GM21423 (cell line): ENCODE results near the gene SEC11A.
A peak's percentile ranks its signal among the peaks of the same experiment; 100 is the strongest.

Source experiments
- ATAC-seq: cut with Tn5 transposase; IDR thresholded peaks from one replicate; pipeline ENCODE4 v1.9.1; 2021; ENCODE audit warnings: mild to moderate bottlenecking, moderate library complexity; ENCODE audit not compliant: unreplicated experiment

SEC11A gene

DNA sequence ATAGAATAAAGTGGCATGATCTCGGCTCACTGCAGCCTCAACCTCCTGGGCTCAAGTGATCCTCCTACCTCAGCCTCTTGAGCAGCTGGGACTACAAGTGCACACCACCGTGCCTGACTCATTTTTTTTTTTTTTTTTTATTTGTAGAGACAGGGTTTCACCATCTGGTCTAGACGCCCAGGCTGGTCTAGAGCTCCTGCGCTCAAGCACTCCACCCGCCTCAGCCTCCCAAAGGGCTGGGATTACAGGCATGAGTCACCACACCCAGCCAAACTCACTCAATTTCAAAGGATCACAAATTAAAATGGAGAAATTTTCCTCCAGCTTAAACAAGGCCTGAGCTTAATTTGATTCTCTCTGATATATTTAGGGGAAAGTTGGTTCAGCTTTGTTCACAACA, 30.6 kb downstream of the SEC11A start:
- ATAC-seq, result no peak

DNA sequence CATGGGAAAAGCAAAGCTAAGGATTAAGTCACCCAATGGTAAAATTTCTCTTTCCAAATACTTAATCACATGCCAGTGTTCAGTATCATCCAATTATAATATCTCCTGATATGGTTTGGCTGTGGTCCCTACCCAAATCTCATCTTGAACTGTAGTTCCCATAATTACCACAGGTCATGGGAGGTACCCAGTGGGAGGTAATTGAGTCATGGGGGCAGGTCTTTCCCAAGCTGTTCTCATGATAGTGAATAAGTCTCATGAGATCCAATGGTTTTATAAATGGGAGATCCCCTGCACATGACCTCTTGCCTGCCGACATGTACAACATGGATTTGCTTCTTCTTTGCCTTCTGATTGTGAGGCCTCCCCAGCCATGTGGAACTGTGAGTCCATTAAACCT, 31.8 kb downstream of the SEC11A start:
- ATAC-seq, result no peak

DNA sequence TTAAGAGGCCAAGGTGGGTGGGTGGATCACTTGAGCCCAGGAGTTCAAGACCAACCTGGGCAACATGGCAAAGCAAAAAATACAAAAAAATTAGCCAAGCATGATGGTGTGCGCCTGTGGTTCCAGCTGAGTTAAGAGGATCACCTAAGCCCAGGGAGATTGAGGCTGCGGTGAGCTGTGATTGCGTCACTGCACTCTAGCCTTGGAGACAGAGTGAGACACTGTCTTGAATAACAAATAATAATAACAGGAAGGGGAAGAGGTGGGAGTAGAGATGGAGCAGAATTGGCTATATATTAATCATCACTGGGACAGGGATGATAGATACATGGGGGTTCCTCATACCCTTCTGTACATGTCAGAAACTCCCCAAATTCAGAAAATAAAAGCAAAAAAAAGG, 34.1 kb downstream of the SEC11A start:
- ATAC-seq, result no peak

DNA sequence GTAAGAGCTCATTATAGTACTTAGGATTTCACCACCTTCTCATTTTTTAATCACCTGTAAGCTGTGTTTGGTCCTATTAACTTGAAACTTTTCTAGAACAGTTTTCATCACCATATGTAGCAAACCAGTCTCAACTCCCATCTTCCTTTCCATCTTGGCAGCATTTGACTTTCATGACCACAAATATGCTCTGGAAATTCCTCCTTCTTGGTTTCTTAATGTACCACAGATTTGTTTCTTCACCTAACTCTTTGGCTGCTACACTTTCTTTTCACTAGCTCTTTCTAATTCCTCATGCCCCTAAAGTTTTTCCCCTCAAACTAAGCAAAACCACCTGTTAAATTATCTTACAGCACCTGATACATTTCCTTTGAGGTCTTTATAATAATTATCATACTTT, 44.7 kb downstream of the SEC11A start:
- no peak for ATAC-seq

DNA sequence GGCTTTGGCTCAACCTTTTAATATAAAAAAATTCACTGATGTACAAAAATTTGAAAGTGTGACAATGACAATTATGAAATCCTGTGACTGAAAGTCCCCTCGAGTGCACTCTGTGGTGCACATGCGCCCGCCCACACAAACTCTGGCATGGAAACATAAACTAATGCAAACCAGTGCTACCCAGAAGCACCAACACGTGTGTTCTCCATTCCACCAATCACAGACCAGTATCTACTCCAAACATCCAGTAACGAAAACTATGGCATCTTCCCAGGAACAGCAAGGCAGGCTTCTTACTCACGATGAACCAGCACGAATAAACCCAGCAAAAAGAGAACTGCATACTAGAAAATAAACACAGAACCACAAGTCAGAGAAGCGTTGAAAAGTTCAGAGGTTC, 46.2 kb downstream of the SEC11A start:
- ATAC-seq, result no peak

DNA sequence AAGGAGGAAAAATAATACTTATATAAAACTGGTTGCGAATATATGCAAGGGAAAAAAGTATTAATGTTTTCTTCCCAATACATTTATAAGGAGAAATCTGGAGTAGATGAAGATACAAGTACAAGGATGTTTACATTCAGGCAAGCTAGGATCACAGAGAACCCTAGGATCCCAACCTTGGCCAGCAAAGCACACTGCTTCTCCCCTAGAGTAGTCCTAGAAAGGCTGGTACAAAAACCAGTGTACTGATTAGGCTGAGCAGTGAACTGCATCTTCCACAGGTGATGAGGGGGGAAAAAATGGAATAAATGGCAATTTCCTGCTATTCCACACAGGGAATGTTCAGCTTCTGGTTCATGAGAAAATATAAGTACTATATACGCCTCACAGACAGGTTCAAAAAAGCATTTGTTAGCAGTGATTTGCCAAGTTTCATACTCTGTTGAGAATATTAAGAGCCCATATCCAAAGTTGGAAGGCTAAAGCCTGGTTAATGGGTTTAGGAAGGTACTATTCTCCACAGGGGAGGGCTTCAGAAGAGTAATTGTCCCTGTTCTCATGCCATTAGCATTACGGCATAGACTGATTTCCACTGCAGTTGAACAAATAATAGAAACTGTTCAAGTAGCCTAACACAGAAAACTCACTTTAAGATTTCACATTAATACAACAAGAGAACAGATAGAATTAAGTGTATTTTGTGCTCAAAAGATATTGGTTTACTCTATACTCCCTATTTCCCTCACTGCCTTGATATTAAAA, 47.5 kb downstream of the SEC11A start:
- no peak for ATAC-seq

DNA sequence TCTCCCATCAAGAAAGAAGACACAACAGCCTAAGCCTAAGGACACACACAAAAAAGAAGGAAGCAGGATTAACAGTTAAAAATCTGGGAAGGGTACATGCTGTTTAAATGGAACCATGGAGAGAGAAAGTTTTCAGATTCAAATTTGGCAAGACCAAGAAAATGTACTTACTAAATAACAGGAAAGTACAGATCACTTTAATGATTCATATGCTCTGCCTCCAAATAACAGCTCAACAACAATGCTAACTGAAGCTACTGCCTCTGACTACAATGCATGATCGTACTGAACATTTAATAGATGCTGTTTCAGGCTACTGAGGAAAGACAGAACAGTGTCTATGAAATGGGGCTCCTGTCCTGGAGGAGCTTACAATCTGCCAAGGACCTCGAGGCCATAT, 49.6 kb downstream of the SEC11A start:
- ATAC-seq, result no peak

DNA sequence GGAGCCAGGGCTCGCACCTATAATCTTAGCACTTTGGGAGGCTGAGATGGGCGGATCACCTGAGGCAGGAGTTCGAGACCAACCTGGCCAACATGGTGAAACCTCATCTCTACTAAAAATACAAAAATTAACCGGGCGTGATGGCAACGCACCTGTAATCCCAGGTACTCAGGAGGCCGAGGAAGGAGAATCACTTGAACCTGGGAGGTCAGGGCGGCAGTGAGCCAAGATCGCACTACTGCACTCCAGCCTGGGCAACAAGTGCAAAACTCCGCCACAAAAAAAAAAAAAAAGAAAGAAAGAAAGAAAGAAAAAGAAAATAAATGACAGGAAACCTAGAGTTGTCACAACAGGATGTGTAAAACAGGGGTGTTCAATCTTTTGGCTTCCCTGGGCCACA, 54.9 kb downstream of the SEC11A start:
- ATAC-seq, result no peak

DNA sequence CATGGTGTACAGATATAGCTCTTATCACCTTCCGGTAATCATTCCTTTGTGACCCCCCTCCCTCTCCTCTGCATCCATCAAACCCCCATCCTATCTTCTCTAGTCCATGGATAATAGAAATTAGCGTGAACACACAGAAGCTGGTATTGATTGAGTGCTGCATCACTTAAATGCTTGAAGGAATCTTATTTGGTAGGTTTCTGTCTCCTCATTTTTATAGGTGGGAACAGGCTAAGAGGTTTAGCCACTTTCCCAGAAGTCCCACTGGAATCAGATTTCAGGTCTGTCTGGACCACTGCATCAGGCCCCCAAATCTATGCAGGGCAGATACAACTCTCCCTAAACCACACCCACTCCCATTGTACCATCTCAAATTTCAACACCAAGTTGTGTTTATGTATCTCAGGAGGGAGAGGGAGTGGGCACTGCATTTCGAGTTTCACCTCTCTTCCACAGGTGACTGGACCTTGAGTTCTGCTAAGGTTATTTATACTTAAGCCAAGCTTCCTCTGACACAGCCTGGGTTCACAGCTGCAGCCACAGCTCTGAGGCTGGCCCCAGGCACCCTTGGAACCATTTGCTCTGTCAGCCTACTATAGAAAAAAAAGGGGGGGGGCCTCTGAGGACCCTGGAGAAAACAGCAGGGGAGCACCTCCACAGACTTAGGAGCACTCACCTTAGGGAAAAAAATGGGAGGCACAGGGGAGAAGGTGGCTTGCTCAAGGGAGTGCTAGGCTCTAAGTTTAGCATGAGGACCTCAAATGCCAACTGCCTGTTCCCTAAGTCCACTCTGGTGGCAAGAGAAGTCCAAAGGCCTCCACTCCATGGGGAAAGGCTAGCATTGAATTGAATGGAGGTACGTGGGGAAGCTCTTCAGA, 55.8 kb downstream of the SEC11A start:
- no peak for ATAC-seq

DNA sequence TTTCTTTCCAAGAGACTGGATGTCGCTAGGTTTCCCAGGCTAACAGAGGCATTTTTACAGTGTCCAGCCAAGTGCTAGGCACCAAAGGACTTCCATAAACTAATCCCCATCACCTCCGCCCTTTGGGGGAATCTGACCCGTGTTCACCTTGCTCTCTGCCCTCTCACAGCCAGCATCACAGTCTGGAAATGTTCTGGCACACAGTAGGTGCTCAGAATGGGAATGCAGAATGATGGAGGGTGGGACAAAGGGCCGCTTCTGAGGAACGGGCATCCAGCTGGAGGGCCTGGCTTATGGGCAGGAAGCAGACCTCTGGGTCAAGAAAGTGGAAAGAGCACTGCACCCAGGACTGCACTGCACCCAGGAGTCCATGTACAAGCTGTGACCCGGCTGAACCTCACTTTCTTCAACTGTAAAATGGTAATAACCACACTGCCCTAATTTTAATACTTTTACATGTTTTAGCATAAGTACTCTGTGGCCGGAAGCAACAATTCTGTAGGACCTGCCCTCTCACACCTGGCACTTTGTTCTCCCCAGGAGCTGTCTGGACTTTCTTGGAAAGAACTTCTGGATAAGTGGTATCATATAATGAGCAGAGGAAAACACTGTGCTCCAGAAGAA, 57.0 kb downstream of the SEC11A start:
- ATAC-seq, result no peak

DNA sequence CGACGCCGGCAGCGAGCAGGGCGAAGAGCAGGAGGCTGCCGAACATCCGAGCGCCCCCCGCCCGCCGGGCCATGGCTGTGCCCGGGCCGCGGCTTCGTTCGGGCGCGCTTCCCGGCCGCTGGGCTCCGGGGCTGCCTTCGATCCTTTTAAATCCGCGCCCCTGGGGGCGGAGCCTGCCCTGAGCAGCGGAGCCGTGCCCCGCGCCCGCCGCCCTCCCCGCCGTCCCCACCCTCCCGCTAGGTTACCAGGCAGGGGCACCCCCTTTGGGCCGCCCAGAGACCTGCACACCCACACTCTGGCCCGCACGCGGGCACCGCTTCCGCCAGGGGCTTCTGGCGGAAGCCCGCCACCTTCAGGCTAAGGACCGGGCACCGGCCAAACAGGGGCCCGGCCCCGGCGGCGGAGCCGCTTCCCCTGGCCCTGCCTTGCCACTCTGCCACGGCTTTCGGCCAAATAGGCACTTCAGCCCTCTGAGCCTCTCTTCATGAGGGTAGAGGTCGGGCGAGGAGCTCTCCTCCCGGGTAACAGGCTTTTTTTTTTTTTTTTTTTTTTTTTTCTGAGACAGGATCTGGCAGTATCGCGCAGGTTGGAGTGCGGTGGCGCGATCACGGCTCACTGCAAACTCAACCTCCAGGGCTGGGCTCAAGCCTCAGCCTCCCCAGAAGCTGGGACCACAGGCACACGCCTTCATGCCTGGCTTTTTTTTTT, 57.7 kb downstream of the SEC11A start, which contains the start of gene NMB:
Gene NMB (minus strand): TSS at position 120 of the 708 bp plus-strand sequence. CDS start 47 bp downstream, at position 73.
- peak; percentile 62 for ATAC-seq

DNA sequence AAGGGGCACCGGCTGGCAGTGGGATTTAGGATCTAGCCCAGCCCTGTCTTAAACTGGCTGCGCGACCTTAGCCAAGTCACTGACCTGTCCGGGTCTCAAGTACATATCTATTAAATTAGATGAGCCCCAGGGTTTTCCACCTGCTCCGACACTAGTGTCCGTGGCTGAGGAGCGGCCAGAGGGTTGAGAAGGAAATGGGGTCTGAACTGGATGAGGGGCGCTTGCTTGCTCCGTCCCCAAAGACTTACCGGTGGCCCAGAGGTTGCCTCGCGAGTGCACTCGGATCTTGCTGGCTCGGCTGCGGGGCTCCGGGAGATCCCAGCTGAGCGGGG, 58.2 kb downstream of the SEC11A start:
- no peak for ATAC-seq

DNA sequence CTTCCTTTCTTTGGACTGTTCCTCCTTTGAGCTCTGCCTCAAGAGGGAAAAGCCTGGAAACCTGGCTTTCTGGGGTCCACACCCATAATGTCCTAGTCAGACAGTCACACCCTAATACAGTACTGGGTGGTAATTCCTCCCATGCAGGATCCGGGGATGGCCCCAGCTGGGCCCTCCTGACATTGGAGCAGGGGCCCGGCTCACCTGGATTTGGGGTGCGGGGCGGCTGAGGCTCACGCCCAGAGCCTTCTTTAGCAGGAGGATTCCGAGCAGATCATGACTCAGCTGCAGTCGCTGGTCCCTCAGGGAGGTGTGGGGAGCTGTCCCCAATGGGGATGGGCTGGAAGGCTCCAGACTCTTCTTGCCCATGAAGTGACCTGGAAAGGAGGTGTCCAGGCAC, 59.0 kb downstream of the SEC11A start:
- no peak for ATAC-seq

DNA sequence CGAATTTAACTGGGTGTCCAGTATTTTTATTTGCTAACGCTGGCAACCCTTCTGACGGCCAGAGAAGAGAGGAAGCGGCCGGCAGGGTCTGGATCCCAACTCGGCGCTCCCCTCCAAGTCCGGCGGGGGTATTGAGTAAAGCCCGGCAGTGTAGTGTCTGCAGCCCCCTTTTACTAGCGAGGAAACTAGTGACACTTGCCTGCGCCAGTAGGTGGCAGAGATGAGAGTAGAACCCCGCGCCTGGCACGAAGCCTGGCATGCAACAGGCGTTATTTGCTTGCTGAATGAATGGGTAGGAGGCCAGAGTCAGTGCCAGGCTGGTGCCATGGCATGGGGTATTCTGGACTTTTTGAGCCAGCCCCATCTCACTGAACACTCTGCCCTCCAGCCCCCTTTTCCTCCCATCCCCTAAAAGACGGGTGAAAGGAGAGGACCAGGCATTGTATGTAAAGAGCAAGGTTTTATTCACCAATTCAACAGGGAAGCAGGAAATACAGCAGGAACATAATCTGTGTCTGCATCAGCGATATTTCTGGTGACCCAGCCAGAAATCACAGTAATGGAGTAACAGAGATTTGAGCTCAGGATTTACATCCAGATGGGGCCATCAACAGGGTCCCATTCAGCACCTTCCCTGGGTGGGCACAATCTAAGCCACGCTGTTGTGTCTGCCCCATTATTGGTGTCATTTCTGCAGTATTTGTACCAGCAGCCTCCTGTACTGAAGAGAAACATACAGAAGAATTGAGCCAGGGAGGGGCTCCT, 61.1 kb downstream of the SEC11A start:
- ATAC-seq, result peak; percentile 41

DNA sequence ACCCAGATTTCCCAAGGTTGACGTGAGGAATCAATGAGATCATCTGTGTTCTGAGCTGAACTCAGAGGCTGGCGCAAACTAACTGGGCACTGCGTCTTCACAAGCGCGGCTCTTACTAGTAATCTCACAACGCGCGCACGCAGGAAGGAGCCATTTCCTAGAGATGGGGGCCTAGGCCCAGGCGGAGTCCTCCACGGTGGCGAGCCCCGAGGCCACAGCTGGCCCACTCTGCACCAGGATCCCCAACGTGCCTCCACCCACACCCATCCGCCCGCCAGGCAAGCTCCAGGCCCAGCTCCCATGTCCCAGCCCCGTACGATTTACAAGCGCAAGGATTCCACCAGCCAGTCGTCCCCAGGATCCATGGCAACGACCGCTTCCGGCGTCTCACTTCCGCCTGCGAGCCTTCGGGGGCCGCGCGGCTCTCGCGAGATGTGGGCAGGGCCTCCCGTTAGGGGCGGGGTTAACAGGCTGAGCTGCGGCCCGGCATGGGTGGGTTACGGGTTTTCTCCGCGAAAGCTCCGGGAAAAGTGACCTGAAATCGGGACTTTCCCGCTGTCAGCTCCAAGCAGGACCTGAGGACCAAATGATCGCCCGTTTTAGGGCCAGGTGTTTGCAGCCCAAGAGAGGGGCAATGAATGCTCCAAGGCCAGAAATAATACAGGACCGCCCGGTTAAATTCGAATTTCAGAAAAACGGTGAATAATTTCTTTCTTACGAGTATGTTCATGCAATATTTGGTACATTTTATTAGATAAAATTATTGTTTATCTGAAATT, 61.8 kb downstream of the SEC11A start, which contains the start of gene WDR73:
Gene WDR73 (minus strand): TSS at position 374 of the 779 bp plus-strand sequence. CDS start 9 bp downstream, at position 365.
- peak; percentile 83 for ATAC-seq

DNA sequence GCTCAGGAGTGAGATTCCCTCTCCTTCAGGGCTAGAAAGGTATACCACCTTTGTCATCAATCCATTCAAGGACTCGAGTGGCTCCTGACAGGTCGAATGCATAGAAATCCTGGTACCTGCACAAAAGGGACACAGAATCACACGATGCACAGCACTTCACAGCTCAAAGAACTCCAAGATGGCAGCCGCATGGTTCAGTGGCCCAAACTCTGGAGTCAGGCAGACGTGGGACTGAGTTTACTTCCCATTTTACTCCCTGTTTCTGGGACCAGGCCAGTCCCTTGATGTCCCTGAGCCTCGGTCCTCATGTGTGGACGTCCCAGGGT, 62.4 kb downstream of the SEC11A start:
- ATAC-seq, result no peak

DNA sequence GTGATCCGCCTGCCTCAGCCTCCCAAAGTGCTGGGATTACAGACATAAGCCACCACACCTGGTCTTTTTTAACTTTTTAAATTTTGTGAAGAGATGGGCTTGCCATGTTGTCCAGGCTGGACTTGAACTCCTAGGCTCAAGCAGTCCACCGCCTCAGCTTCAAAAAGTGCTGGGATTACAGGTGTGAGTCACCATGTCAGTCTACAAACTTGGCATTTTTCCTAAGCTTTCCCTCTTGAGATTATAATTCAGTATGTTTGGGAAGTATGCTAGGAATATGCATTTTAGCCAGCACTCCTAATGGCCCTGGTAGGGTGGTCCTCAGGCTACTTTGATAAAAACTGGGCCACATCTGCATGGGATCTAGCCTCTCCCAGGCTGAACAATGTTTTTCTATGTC, 66.2 kb downstream of the SEC11A start:
- ATAC-seq, result no peak

DNA sequence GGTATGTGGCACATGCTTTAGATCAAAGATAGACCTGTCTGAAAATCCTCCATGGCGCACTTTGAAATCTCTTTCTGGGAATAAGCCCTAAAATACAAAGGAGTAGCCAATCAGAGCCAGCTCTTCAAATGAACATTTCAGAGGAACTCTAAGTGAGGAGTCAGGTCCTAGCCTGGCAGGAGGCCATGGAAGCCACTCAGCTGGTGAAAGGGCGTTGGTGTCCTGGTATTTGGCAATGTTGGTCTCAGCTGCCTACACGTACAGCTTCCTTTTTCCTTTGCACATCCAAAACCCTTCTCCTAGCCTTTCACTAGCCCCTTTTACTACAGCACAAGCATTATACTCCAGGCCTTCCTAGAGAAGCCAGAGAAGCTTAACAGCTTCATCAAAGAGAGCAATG, 67.4 kb downstream of the SEC11A start:
- ATAC-seq, result no peak

DNA sequence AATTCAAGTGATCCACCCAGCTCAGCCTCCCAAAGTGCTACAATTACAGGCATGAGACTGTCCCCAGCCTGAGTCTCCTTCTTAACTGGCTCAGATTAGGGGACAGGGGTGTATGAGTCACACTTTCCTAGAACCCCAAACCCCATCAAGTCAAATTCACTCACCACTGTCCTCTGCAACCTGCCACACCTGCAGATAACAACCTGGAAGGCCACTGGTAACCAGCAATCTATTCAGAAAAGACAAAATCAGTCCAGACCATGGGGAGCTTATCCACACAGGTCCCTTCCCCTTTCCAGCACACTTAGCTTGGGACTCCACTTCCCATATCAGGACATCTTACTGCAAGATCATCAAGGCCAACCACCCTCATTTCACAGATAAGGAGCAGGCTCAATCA, 68.2 kb downstream of the SEC11A start:
- no peak for ATAC-seq

DNA sequence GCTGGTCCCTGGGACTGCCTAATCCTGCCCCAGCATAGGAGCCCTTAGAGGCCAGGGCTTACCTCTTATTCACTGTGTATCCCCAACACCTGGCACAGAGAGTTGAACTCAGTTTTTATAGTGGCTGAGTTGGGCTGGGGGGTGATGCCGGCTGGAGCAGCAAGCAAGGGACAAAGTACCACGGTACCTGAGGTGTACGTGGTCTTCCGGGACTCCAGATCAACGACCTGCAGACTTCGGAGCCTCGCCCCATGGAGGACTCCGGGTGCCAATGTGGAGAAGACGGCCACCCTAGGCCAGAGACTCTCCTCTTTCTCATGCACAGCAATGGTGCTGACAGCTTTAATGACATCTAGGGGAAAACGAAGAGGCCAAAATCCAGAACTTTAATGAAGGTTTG, 69.9 kb downstream of the SEC11A start:
- ATAC-seq, result no peak
